ENCODE data around the gene TRHDE.

- TF ChIP-seq REPIN1 (tag by site-specific recombination; IDR thresholded peaks at IDR 0.05; ENCODE audit: low read depth) (no peak), PBX3 (CRISPR knock-in tag; IDR thresholded peaks at IDR 0.05) (no peak), ZNF449 (tag by site-specific recombination; IDR thresholded peaks at IDR 0.05) (no peak), TSHZ1 (tag by site-specific recombination; IDR thresholded peaks at IDR 0.05; ENCODE audit: borderline replicate concordance) (no peak), YY1 (tag by site-specific recombination; IDR thresholded peaks at IDR 0.05) (no peak), KLF9 (tag by site-specific recombination; IDR thresholded peaks at IDR 0.05; ENCODE audit: low read depth) (no peak), ZNF624 (tag by site-specific recombination; IDR thresholded peaks at IDR 0.05) (no peak), CTCF (tag by site-specific recombination; IDR thresholded peaks at IDR 0.05) (no peak), ZBTB49 (tag by site-specific recombination; IDR thresholded peaks at IDR 0.05; ENCODE audit: low read depth) (no peak), ELK4 (IDR thresholded peaks at IDR 0.05; ENCODE audit: borderline replicate concordance, low read depth, low read length) (no peak), ZNF558 (tag by site-specific recombination; IDR thresholded peaks at IDR 0.05) (no peak), ZSCAN18 (tag by site-specific recombination; IDR thresholded peaks at IDR 0.05) (no peak), ZNF274 (IDR thresholded peaks at IDR 0.05; ENCODE audit: low read length) (no peak), ZNF274 (tag by site-specific recombination; IDR thresholded peaks at IDR 0.05; ENCODE audit: borderline replicate concordance) (no peak)
These were observed 195.8 kb downstream of the TRHDE start for GRCh38 chr12:72467985-72468384.
